ENCODE results near the gene SPTB.
A peak's percentile ranks its signal among the peaks of the same experiment; 100 is the strongest.
"Not testable (repeated sequence)": the region's sequence is repeated elsewhere in the genome, so short reads cannot be mapped to it uniquely, and the experiment has no call there.

Gene SPTB

DNA sequence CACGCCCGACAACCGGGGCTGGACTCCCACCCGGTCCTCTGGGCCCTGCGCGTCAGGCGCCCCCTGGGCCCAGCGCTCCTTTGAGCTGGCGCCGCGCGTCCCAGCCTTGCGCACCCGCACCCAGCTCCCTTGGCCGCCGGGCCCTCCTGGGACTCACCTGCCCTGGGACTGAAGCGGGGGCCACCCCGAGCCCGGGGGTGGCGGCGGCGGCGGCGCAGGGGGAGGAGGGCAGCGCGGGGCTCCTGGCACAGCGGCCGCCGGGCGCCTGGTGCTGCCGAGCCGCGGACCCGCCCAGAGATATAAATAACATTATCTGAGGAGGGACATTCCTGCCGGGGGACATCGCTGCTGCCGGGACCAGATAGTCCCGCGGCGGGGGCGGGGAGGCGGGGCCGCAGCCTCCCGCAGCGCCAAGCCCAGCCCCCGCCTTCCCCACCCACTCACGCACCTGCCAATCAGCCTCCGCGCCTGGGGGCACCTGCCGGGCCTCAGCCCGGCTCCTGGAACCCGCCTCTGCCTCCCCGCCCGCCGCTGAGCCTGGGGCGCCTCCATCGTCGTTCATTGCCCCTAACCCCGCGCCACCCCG lies at the start of gene SPTB:
Gene SPTB, minus strand, starts transcription at position 273 of the 586 bp plus-strand sequence. CDS start 56,813 bp downstream, outside the sequence.
- DNase-seq, result peak; percentile 78

DNA sequence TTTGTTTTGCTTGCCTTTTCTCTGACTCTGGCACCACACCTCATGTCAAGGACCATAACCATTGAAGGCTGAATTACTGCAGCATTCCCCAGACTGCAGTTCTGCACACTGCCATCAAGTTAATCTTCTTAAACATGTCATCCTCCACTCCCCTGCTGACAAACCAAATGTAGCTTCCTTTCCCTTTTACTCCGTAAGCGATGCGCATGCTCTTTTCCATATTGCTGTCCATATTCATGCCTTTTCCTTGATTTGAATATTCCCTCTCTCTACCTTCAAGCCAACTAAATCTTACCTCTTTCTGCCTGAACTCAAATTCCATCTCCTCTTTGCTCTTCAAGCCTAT lies 49.3 kb upstream of the SPTB start:
- DNase-seq, result no peak

DNA sequence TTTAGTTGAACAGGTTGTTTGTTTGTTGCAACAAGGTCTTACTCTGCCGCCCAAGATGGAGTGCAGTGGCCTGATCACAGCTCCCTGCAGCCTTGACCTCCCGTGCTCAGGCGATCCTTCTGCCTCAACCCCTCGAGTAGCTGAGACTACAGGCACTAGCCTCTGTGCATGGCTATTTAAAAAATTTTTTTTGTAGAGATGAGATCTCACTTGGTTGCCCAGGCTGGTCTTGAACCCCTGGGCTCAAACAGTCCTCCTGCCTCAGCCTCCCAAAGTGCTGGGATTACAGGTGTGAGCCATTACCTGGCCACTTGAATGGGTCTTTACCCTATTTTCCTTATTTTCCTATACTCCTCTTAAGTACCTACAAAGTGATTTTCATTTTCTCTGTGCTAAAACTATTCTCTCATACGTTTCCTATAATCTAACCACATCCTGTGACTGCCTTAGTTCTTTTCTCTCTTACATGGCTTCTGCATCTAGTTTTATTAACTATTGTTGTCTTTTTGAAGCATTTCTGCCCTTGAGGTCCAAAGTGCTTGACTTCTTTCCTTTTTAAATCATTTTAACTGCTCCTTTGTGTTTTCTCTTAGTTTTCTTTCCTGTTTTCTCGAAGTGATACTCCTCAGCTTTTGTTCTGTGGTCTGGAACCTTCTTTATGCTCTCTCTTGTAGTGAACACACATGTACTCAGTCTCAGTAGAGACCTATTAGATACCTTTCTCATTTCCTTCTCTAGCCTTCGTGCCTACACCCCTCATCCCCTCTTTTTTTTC lies 48.7 kb upstream of the SPTB start:
- DNase-seq, result no peak

DNA sequence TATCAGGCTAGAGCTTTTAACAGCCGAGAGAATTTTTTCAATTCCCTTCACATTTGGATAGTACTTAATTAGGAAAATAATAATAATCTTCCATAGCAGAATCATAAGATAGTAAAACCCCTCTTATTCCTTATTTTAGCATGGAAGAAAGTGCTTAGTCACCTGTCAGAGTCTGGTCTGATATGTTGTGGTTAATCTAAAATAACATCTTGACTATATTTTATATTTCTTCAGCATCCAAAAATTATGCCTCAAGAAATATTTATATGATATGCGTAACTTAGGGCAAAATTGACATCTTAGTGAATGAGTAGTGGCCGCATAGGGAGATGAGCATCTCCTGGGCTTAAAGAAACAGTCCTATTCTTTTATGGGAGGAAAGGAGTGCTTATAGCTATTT lies 47.3 kb upstream of the SPTB start:
- no peak for DNase-seq

DNA sequence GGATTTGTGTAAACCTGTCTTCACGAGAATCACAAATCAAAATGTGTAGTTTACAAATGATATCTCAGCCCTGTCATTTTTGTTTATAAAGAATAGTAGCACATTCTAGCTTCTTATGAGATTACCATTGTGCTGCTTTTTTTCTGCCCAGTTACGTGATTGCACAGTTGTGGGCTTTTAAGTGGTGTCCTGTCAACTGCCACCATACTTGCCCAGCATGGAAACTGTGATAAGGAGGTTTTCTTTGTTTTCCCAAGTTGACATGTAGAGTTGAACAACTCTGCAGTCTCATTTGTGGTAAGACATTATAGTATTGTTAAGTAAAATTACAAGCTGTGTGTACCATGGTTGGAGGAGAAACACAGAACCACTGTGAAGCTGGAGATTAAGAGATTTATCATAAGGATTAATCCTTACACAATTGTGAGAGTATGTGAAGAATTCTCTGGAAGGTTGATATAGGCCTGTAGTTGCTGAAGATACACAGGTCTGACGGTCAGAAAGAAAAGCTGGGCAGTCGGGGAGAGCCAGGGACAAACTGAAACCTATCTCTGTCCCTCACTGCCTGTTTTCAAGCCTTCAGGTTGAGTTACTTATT lies 46.8 kb upstream of the SPTB start:
- no peak for DNase-seq

DNA sequence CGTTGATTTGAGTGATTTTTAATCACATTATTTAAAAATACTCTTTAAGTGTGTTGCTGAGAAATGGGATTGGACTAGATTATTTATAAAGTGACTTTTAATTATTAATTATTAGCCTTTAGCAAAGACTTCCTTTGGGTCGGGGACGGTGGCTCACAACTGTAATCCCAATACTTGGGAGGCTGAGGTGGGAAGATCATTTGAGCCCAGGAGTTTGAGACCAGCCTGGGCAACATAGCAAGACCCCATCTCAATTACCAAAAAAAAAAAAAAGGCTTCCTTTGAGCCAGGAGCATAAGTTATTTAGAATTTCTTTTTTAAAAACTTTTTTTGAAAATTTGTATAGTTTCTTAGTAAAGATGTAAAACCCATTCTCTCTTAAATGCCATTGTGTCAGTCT lies 43.3 kb upstream of the SPTB start:
- DNase-seq, result no peak

DNA sequence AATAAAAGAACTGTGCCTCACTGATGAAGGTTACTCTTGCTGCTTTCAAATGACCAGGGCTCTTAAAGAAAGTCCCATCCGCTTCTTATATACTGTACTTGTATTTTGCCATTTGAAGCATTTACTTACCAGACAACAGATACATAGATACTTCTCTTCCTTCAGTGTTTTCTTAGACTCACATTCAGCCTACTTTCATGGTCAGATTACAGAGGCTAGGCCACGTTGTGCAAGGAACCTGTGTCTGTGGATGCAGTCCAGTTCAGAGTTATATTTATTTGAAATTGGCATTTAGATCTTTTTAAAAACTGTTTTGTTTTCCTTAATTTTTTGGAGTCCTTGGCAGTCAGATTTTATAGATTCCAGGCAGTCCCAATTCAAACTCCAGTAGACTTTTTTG lies 40.8 kb upstream of the SPTB start:
- no peak for DNase-seq

DNA sequence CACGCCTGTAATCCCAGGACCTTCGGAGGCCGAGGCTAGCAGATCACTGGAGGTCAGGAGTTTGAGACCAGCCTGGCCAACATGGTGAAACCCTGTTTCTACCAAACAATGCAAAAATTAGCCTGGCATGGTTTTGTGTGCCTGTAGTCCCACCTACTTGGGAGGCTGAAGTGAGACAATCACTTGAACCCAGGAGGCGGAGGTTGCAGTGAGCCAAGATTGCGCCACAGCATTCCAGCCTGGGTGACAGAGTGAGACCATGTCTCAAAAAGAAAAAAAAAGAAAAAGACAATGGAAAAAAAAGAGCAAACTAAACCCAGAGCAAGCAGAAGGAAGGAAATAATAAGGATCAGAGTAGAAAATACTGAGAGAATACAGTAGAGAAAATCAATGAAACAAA lies 39.9 kb upstream of the SPTB start:
- DNase-seq, result no peak

DNA sequence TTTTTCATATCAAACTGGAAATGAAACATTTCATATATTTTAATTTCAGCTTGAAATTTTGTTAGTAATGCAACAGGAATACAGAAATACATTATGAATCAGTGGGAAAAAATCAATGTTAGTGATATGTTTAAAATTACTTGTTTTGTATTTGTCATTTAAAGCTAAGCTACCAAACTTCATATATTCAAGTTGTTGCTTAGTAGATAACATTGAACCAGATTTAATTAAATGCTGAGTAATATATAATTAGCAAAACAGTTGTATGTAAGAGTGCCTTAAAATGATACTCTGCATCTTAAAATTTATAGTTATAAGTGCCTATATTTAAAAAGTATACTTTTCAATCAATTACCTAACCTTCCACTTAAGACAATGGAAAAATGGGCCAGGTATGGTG lies 39.5 kb upstream of the SPTB start:
- no peak for DNase-seq

DNA sequence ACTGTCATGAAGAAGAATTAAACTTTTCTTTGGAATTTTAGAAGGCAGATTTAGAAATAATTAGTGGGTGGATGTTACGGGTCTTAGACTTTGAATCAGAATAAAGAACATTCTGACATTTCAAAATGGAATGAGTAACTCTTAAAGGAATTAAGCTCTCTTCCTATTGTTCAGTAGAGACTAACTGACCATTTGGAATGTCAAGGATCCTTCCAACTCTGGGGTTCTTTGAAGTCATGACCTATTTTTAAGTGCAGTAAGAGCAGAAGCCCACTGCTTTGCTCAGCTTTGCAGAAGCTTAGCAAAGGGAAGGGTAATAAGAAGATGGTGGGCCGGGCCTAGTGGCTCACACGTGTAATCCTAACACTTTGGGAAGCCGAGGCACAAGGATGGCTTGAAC lies 38.5 kb upstream of the SPTB start:
- no peak for DNase-seq

DNA sequence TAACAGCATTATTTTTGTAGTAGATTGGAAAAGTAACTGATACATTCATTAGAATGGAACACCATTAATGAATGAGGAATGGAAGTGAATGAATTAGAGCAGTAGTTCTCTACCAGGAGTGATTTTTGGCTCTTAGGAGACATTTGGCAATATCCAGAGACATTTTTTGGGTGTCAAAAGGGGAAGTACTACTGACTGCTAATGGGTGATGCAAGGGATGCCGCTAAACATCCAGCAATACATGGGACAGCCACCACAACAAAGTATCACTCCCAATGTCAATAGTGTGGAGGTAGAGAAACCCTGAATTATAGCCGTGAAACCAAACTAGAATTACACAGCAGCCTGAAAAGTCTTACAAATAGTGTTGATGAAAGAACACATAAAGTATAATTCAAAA lies 36.1 kb upstream of the SPTB start:
- no peak for DNase-seq

DNA sequence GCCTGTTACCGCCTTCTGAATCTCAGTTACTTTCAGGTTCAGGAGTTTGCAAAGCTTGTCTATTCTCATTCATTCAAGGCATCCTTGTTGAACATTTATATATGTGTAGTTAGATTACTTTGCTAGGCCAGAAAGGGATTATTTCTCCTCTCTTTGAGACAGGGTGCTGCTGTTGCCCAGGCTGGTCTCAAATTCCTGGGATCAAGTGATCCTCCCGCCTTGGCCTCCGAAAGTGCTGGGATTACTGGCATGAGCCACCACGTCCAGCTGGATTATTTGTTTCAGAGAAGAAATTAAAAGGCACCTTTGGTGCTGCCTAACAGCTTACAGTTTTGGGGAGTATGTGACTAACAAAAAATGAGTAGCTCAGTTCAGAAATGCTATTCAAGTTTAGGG lies 35.3 kb upstream of the SPTB start:
- DNase-seq, result no peak

DNA sequence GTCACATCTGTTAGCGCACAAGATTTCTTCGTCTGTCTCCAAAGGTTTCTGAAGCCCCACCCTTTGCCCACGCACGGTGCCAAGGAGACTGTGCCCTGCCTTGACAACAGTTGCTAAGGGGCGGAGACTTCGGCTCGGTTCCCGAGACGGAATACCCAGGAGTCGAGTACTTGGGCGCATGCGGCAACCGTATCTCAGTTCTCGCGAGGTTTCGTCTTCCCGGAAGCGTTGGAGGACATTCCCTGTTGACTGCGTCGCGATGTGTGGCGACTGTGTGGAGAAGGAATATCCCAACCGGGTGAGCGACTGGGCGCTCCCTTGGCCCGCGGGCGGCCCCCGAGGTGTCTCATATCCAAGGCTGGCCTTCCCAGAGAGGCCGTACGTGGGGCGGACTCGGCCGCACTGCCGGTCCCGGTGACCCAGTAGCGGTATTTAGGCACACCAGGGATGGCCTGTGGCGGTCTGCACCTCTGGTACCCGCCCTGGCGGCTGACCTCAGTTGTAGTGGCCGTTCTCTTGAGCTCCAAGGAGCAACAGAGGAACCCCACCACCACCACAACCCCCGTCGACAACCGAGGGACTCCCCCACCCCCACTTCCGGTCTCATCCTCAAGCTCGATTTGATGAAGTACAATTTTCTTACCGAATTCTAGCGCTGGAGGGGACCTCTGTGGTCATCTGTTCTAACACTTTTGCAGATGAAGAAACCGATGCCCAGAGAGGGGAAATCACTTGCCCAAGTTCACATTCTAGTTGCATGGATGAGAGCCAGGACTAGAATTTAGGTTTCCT lies 34.7 kb upstream of the SPTB start, which contains the start of gene CHURC1:
Gene CHURC1, plus strand, starts transcription at position 219 of the 792 bp plus-strand sequence. Its CDS starts 41 bp downstream, at position 260.
- peak; percentile 95 for DNase-seq

DNA sequence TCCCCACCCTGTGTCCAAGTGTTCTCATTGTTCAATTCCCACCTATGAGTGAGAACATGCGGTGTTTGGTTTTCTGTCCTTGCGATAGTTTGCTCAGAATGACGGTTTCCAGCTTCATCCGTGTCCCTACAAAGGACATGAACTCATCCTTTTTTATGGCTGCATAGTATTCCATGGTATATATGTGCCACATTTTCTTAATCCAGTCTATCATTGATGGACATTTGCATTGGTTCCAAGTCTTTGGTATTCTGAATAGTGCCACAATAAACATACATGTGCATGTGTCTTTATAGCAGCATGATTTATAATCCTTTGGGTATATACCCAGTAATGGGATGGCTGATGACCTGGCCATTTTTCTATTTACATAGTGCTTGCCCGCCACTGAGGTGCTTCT lies 33.8 kb upstream of the SPTB start:
- DNase-seq, result not testable (repeated sequence)

DNA sequence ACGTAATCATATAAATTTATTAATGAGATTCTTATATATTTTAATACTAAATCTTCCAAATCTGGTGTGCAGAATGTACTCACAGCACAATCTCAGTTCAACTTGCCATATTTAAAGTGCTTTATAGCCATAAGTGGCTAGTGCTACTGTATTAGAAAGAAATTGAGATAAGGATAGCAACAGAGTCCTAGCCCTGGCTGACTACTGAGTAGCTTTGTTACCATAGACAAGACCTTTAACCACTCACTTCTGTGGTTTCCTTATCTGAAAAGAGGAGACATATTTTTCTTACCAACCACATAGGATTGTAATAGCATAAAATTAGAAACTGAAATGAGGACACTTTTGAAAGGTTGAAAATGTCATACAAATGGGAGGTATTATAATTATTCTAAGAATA lies 32.6 kb upstream of the SPTB start:
- DNase-seq, result no peak

DNA sequence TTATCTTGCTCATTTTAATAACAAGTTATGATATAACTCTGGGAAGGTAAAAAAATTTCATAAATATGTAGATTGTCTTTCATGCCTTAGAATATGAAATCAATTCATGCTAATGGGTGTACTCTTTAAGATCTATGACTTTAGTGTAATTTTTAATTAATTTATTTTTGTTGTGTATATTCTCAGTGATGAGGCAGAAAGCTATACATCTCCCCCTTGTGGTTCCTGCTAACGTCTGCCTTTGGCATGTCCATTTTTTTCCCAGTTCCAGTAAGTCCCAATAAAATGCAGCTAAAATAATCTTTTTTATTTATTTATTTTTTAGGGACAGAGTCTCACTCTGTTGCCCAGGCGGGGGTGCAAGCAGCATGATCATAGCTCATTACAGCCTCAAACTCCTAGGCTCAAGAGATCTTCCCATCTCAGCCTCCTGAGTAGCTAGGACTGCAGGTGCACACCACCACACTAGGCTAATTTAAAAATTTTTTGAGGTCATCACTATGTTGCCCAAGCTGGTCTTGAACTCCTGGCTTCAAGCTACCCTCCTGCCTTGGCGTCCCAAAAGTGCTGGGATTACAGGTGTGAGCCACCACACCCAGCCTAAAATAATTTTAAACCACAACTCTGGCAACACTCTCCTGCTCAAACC lies 31.3 kb upstream of the SPTB start:
- DNase-seq, result no peak

DNA sequence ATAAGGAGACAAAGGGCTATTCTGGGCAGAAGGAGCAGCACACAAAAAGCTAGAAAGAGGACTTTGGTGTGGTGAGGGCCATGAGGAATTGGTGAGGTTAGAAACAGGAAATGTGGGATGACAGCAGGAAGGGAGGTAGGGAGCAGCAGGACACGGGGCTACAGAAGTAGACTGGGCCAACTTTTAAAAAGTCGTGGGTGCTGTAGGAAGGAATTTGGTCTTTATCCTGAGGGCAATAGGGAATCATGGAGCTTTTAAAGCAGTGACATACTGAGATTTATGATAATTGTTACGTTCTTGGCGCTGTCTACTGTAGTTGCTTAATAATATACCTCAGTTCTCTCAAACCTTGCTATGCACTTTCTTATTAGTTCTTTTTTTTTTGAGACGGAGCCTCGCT lies 26.3 kb upstream of the SPTB start:
- no peak for DNase-seq

DNA sequence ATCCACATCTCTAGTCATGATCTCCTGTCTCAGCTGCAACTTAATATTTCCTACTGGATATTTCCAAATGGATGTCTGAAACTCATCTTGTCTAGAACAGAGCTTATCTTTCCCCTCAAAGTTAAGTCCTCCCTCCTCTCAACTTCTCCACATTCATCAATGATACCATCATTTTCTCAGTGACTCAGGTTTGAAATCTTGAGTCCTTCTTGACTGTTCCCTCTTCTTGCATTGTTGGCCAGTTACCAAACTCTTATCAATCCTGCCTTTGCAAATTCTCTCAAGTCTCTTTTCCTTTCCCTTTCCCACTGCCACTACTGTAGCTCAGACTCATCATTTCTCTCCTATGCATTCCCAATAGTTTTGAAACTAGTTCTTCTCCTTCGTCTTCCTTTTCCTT lies 20.3 kb upstream of the SPTB start:
- DNase-seq, result no peak

DNA sequence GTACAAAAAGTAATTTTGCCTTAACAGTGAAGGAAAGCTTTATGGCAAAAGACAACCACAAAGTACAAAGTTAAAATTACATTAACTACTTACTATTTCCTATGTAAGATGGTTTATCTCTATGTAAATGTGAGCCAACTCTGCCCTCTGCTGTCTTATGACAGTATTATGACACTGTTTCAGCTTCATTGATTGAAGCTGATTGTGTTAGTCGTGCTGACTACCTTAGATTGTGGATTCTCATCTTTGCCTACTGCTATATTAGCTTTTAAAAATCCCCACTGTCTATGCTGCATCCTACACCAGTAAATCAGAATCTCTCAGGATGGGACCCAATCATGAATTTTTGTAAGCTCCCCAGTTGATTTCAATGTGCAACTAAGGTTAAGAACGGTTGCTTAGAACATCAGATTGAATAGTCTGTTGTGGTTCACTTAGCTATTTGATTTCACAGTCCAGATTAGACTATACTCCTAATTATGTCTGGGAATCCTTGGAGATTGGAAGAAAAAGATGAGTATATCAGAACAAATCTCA lies 12.2 kb upstream of the SPTB start:
- DNase-seq, result no peak

DNA sequence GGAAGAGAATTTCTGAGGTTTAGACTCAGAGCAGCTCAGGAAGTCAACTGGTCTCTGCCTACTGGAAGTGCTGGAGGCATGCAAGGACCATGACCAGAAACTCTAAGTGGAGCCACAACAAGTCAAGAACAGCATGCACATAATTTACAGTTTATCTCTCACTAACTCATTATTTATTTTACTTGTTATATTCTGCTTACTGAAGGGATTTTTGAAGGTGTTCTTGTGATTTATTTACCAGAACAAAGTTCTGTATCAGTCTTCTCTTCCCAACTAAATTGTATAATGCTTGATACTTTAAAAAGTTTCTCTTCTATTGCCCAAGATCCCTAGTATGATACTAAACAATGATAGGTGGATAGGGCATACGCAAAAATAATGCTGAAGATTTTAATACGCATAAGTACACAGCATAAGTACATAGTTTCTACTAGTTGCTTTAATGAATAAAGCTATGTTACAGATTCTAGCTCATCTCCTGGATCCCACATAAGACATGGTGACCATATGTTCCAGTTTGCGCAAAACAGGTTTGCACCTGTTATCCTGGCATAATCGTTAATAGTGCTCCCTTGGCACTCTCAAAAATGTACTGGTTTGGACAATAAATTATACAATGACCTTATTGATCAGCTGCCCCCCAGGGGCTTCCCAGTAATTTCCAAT lies 11.6 kb upstream of the SPTB start:
- DNase-seq, result no peak

DNA sequence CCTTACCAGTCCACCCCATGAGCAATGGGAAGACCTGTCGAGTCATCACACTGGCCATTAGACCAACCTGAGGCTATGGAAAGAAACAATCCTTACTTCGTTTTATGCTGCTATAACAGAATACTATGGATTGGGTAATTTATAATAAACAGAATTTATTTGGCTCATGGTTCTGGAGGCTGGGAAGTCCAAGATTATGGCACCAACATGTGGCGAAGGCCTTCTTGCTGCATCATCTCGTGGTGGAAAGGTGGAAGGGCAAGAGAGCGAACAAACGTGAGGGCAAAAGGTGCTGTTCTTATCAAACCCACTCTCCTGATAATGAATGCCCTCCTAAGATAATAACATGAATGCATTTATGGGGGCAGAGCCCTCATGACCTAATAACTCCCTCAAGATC lies 9.6 kb upstream of the SPTB start:
- DNase-seq, result no peak

DNA sequence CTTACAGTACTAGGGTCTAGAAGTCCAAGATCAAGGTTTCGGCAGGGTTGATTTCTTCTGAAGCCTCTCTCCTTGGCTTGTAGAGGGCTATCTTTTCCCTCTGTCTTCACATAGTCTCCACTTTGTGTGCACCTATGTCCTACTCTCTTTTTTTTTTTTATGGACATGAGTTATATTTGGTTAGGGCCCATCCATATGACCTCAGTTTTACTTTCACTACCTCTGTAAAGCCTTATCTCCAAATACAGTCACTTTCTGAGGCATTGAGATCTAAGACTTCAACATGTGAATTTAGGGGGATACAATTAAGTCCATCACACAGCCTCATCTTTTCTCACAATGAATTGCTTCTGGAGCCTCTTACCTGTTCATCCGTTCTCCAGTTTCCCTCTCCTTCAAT lies 5.9 kb upstream of the SPTB start:
- DNase-seq, result no peak

Data from activated CD8-positive, alpha-beta memory T cell treated with anti-CD3 and anti-CD28 coated beads, Interleukin-2, amount 50 U/mL, for 48 hours (primary cell).